Glutamatergic neuron (in vitro differentiated cells): Measurements from ENCODE around the gene MON1A. TPM values are rescaled to one million over a fixed set of nuclear protein-coding genes. Genes with fewer than 3 reads are reported as not detected.

Experiments used
- DNase-seq: peaks from one replicate; pipeline ENCODE4 v3.0.0; 2022
- H3K27ac Mint-ChIP-seq: one replicate; pipeline ENCODE4 v1.8.0; 2020; ENCODE audit warnings: mild to moderate bottlenecking, mixed read lengths, inconsistent platforms; ENCODE audit not compliant: unreplicated experiment
- H3K27me3 Mint-ChIP-seq: one replicate; pipeline ENCODE4 v1.8.0; 2020; ENCODE audit warnings: mild to moderate bottlenecking, moderate library complexity, mixed read lengths, inconsistent platforms; ENCODE audit not compliant: unreplicated experiment
- H3K36me3 Mint-ChIP-seq: one replicate; pipeline ENCODE4 v1.8.0; 2020; ENCODE audit warnings: mild to moderate bottlenecking, mixed read lengths, inconsistent platforms; ENCODE audit not compliant: unreplicated experiment
- H3K4me1 Mint-ChIP-seq: one replicate; pipeline ENCODE4 v1.8.0; 2020; ENCODE audit warnings: mild to moderate bottlenecking, low read depth, mixed read lengths, inconsistent platforms; ENCODE audit not compliant: unreplicated experiment
- H3K4me3 Mint-ChIP-seq: one replicate; pipeline ENCODE4 v1.8.0; 2020; ENCODE audit warnings: mild to moderate bottlenecking, mixed read lengths, inconsistent platforms; ENCODE audit not compliant: unreplicated experiment
- H3K9me3 Mint-ChIP-seq: one replicate; pipeline ENCODE4 v1.8.0; 2020; ENCODE audit warnings: mild to moderate bottlenecking, moderate library complexity, mixed read lengths, inconsistent platforms; ENCODE audit not compliant: unreplicated experiment
- CTCF ChIP-seq: fragments of 200-600 bp; sonication (generic); IDR thresholded peaks from one replicate; pipeline ENCODE4 v1.5.0; 2021; ENCODE audit not compliant: partially characterized antibody, unreplicated experiment
- total RNA-seq: library from RNA; stranded (reverse); fragmentation: NEBNext Ultra II Directional; extraction: Animal tissue kit (Norgen Biotek cat#: 25700); gene quantifications from one replicate; pipeline ENCODE4 v1.2.1, GENCODE V29; 2021; ENCODE audit not compliant: unreplicated experiment

Gene MON1A
- total RNA-seq, 1 donor from 2014 or later = 15.4 TPM

GRCh38 chr3:49867400-49867799 lies 62.2 kb downstream of the MON1A start:
- Mint-ChIP-seq H3K27ac (peak overlapping the region; percentile 100), H3K4me1 (peaks cover 45% of the 10 kb centered on the region), H3K9me3 (peaks cover 14% of the 10 kb centered on the region), H3K4me3 (peak overlapping the region; percentile 99), H3K36me3 (no peaks in the 10 kb centered on the region), H3K27me3 (peaks cover 15% of the 10 kb centered on the region)
- DNase-seq = no peak
- no peak for TF ChIP-seq CTCF

- no peak for TF ChIP-seq CTCF
- peak overlapping the region; percentile 100 for H3K27ac Mint-ChIP-seq
- peaks cover 43% of the 10 kb centered on the region for H3K4me1 Mint-ChIP-seq
- peak overlapping the region; percentile 88 for H3K4me3 Mint-ChIP-seq
- H3K9me3 Mint-ChIP-seq = peaks cover 13% of the 10 kb centered on the region
- no peak for DNase-seq
- H3K27me3 Mint-ChIP-seq = peaks cover 7% of the 10 kb centered on the region
- peaks cover 5% of the 10 kb centered on the region for H3K36me3 Mint-ChIP-seq
These were observed 64.3 kb downstream of the MON1A start for GRCh38 chr3:49865198-49865784.

GRCh38 chr3:49864505-49864904 lies 65.1 kb downstream of the MON1A start:
- Mint-ChIP-seq H3K4me3 (peak overlapping the region; percentile 88), H3K4me1 (peaks cover 43% of the 10 kb centered on the region), H3K36me3 (peaks cover 5% of the 10 kb centered on the region), H3K27me3 (peaks cover 7% of the 10 kb centered on the region), H3K27ac (peak overlapping the region; percentile 100), H3K9me3 (peaks cover 13% of the 10 kb centered on the region)
- TF ChIP-seq CTCF = no peak
- no peak for DNase-seq

GRCh38 chr3:49859576-49860305 lies 69.9 kb downstream of the MON1A start:
- Mint-ChIP-seq H3K4me3 (no peak overlapping the region), H3K4me1 (peaks cover 26% of the 10 kb centered on the region), H3K27me3 (no peaks in the 10 kb centered on the region), H3K9me3 (peaks cover 3% of the 10 kb centered on the region), H3K36me3 (peaks cover 5% of the 10 kb centered on the region), H3K27ac (no peak overlapping the region)
- no peak for TF ChIP-seq CTCF
- no peak for DNase-seq

Other genes with a start within 250 kb of the MON1A start
- gene MST1, start 240.3 kb downstream of the MON1A start, total RNA-seq = 23.4 TPM
- gene RNF123, start 240.3 kb downstream of the MON1A start, total RNA-seq = 56.6 TPM
- gene AMIGO3, start 210.1 kb downstream of the MON1A start, total RNA-seq = 1.4 TPM
- 21.2 TPM for gene GMPPB, start 205.9 kb downstream of the MON1A start, total RNA-seq
- gene IP6K1, start 143.3 kb downstream of the MON1A start, total RNA-seq = 44.6 TPM
- gene CDHR4, start 129.9 kb downstream of the MON1A start, total RNA-seq = not detected
- gene INKA1, start 126.5 kb downstream of the MON1A start, total RNA-seq = 4.2 TPM
- 0.54 TPM for gene UBA7, start 115.9 kb downstream of the MON1A start, total RNA-seq
- 11.3 TPM for gene TRAIP, start 73.2 kb downstream of the MON1A start, total RNA-seq
- 518 TPM for gene CAMKV, start 59.9 kb downstream of the MON1A start, total RNA-seq
- 8.6 TPM for gene MST1R, start 25.9 kb downstream of the MON1A start, total RNA-seq
- 169 TPM for gene RBM6, start 10.3 kb upstream of the MON1A start, total RNA-seq
- 363 TPM for gene RBM5, start 159.1 kb upstream of the MON1A start, total RNA-seq
- 41.2 TPM for gene SEMA3F, start 225.5 kb upstream of the MON1A start, total RNA-seq